Measurements from ENCODE around the gene BLACAT1. TPM values are rescaled to one million over a fixed set of nuclear protein-coding genes. Genes with fewer than 3 reads are reported as not detected.
"Not testable (repeated sequence)": the region's sequence is repeated elsewhere in the genome, so short reads cannot be mapped to it uniquely, and the experiment has no call there.

The BLACAT1 gene
- total RNA-seq, 1 experiment from 2014 or later, result 9.8 TPM

GRCh38 chr1:205483372-205483771 lies 27.5 kb upstream of the BLACAT1 start (continued):
- TF ChIP-seq ZNF425 (CRISPR knock-in tag; conservative IDR thresholded peaks at IDR 0.05), result no peak
- no peak for TF ChIP-seq CTCF (IDR thresholded peaks at IDR 0.05)
- TF ChIP-seq ELF4 (CRISPR knock-in tag; IDR thresholded peaks at IDR 0.05; ENCODE audit: low read depth), result no peak
- TF ChIP-seq CDX4 (CRISPR knock-in tag; IDR thresholded peaks at IDR 0.05; ENCODE audit: borderline replicate concordance), result no peak
- TF ChIP-seq TP53 (CRISPR knock-in tag; IDR thresholded peaks at IDR 0.05), result no peak
- no peak for TF ChIP-seq ZBTB43 (CRISPR knock-in tag; IDR thresholded peaks at IDR 0.05)
- no peak for TF ChIP-seq MAX (CRISPR knock-in tag; IDR thresholded peaks at IDR 0.05)
- no peak for TF ChIP-seq GRHL2 (CRISPR knock-in tag; IDR thresholded peaks at IDR 0.05; ENCODE audit: insufficient replicate concordance, severe bottlenecking)
- TF ChIP-seq HMGA2 (CRISPR knock-in tag; IDR thresholded peaks at IDR 0.05), result no peak
- TF ChIP-seq ZNF232 (CRISPR knock-in tag; IDR thresholded peaks at IDR 0.05), result no peak
- TF ChIP-seq AFF4 (CRISPR knock-in tag; IDR thresholded peaks at IDR 0.05; ENCODE audit: borderline replicate concordance), result no peak
- no peak for TF ChIP-seq RELA (CRISPR knock-in tag; IDR thresholded peaks at IDR 0.05; ENCODE audit: borderline replicate concordance)

GRCh38 chr1:205482587-205482986 lies 26.7 kb upstream of the BLACAT1 start:
- Mint-ChIP-seq H3K4me1 (peaks cover 46% of the 10 kb centered on the region), H3K27me3 (ENCODE audit: low read depth) (peaks cover 37% of the 10 kb centered on the region)
- H3K27ac Mint-ChIP-seq; ATAC-seq; H3K4me3 Mint-ChIP-seq; H3K9me3 Mint-ChIP-seq; DNase-seq (ENCODE audit: low spot score); H3K36me3 Mint-ChIP-seq: not testable (repeated sequence)
- CTCF ChIA-PET, result interaction anchor here (0.9 to 24.0 kb wide), 10 partner anchors 26 to 128 kb away, joined by 3 to 613 read pairs (median 8); partner anchors contain the start of gene BLACAT1
- POLR2A ChIA-PET, result interaction anchor here (1.1 kb wide), 1 partner anchor 41 kb away, joined by 3 read pairs; no protein-coding TSS in a partner anchor
- TF ChIP-seq ZNF121 (CRISPR knock-in tag; IDR thresholded peaks at IDR 0.05) (peak; percentile 89; the same call in 1 of the 2 replicates), GTF2I (CRISPR knock-in tag; conservative IDR thresholded peaks at IDR 0.05) (peak; percentile 76; the same call in 1 of the 2 replicates)

Data from WTC11 (cell line).